Hair follicle dermal papilla cell (primary cell): ENCODE measurements around the gene TRIL. TPM values are rescaled to one million over a fixed set of nuclear protein-coding genes. Genes with fewer than 3 reads are reported as not detected.

Experiments
- total RNA-seq: library from RNA; depleted of rRNA; stranded (reverse); fragments of >200 nt; gene quantifications from 2 replicates; pipeline ENCODE4 v1.2.3, GENCODE V29; 2012

TRIL gene, protein sequence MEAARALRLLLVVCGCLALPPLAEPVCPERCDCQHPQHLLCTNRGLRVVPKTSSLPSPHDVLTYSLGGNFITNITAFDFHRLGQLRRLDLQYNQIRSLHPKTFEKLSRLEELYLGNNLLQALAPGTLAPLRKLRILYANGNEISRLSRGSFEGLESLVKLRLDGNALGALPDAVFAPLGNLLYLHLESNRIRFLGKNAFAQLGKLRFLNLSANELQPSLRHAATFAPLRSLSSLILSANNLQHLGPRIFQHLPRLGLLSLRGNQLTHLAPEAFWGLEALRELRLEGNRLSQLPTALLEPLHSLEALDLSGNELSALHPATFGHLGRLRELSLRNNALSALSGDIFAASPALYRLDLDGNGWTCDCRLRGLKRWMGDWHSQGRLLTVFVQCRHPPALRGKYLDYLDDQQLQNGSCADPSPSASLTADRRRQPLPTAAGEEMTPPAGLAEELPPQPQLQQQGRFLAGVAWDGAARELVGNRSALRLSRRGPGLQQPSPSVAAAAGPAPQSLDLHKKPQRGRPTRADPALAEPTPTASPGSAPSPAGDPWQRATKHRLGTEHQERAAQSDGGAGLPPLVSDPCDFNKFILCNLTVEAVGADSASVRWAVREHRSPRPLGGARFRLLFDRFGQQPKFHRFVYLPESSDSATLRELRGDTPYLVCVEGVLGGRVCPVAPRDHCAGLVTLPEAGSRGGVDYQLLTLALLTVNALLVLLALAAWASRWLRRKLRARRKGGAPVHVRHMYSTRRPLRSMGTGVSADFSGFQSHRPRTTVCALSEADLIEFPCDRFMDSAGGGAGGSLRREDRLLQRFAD
- total RNA-seq, result 11.8 and 17.7 TPM in 2 replicates

GRCh38 chr7:28958235-28958979 is at the start of gene TRIL:
Gene TRIL (minus strand): TSS chr7:28958330. CDS start chr7:28958046, 284 bp downstream.

Other genes with a start within 250 kb of the TRIL start
- gene CPVL, start 188.2 kb upstream of the TRIL start, total RNA-seq, result 0.49 and 1.3 TPM in 2 replicates
- gene CHN2, start 236.4 kb upstream of the TRIL start, total RNA-seq, result 0.36 TPM in 1 of 2 replicates, not detected in the other